A549 (cell line): ENCODE measurements around the gene ABCC3. TPM values are rescaled to one million over a fixed set of nuclear protein-coding genes. Genes with fewer than 3 reads are reported as not detected.

Experiments used
- CBX8 ChIP-seq: fragments of 200-600 bp; sonication (generic); IDR thresholded peaks from 2 replicates; pipeline ENCODE4 v1.6.1; 2016
- CTCF ChIP-seq: fragments of >200 bp; sonication (Bioruptor Twin); formaldehyde crosslinking; IDR thresholded peaks from 3 replicates; pipeline ENCODE4 v1.5.1; 2016
- EHF ChIP-seq: fragments of 250-450 bp; sonication (Bioruptor Pico); IDR thresholded peaks from 2 replicates; pipeline ENCODE4 v1.5.0; 2020; ENCODE audit warnings: mild to moderate bottlenecking
- ELK1 ChIP-seq: fragments of 150-350 bp; IDR thresholded peaks from 2 replicates; pipeline ENCODE4 v1.6.1; 2014; ENCODE audit warnings: low read depth, mild to moderate bottlenecking, low read length
- EP300 ChIP-seq, 2 experiments: fragments of >200 bp; sonication (Bioruptor Twin); formaldehyde crosslinking; IDR thresholded peaks; 2 replicates in 1 of 2; 3 replicates in 1 of 2; pipeline ENCODE4 v1.6.1; 2016 to 2017
- FOSL2 ChIP-seq, 2 experiments: fragments of 450-650 bp in 1 of 2; fragments of >200 bp in 1 of 2; sonication (Bioruptor Twin) in 1 of 2; formaldehyde crosslinking; IDR thresholded peaks; 2 replicates each; pipeline versions ENCODE4 v1.5.0 to v1.6.1; 2016 to 2020; ENCODE audit warnings: mild to moderate bottlenecking in 1 of 2, moderate library complexity in 1 of 2
- FOXS1 ChIP-seq: fragments of 250-450 bp; sonication (Bioruptor Pico); IDR thresholded peaks from 2 replicates; pipeline ENCODE4 v1.5.0; 2020; ENCODE audit warnings: mild to moderate bottlenecking, moderate library complexity
- HDAC2 ChIP-seq: fragments of 200-600 bp; sonication (generic); IDR thresholded peaks from 2 replicates; pipeline ENCODE4 v1.6.1; 2016
- HES2 ChIP-seq: fragments of >200 bp; sonication (Bioruptor Twin); formaldehyde crosslinking; IDR thresholded peaks from 2 replicates; pipeline ENCODE4 v1.6.1; 2016
- HEYL ChIP-seq: fragments of 250-450 bp; sonication (Bioruptor Pico); IDR thresholded peaks from 2 replicates; pipeline ENCODE4 v1.8.0; 2021; ENCODE audit warnings: mild to moderate bottlenecking, moderate library complexity
- HOXB5 ChIP-seq: fragments of 250-450 bp; sonication (Bioruptor Pico); IDR thresholded peaks from 2 replicates; pipeline ENCODE4 v1.5.0; 2020; ENCODE audit warnings: mild to moderate bottlenecking, moderate library complexity
- JUNB ChIP-seq: fragments of >200 bp; sonication (Bioruptor Twin); formaldehyde crosslinking; IDR thresholded peaks from 2 replicates; pipeline ENCODE4 v1.6.1; 2016
- KDM1A ChIP-seq: fragments of 200-600 bp; sonication (generic); IDR thresholded peaks from 2 replicates; pipeline ENCODE4 v1.6.1; 2016; ENCODE audit warnings: low read depth, mild to moderate bottlenecking
- MAZ ChIP-seq: fragments of 150-350 bp; IDR thresholded peaks from 2 replicates; pipeline ENCODE4 v1.6.1; 2014; ENCODE audit warnings: antibody characterized with exemption, low read depth, low read length, borderline replicate concordance
- PHF8 ChIP-seq: fragments of 200-600 bp; sonication (generic); IDR thresholded peaks from 2 replicates; pipeline ENCODE4 v1.6.1; 2016; ENCODE audit warnings: low read depth, mild to moderate bottlenecking, antibody characterized with exemption, moderate library complexity, borderline replicate concordance
- POLR2A ChIP-seq: IDR thresholded peaks from 2 replicates; pipeline ENCODE4 v1.6.1; 2012; ENCODE audit warnings: mild to moderate bottlenecking, low read length
- RARB ChIP-seq: fragments of 250-450 bp; sonication (Bioruptor Pico); IDR thresholded peaks from 2 replicates; pipeline ENCODE4 v1.8.0; 2021; ENCODE audit warnings: mild to moderate bottlenecking, moderate library complexity
- RCOR1 ChIP-seq: fragments of 150-350 bp; IDR thresholded peaks from 2 replicates; pipeline ENCODE4 v1.6.1; 2014; ENCODE audit warnings: antibody characterized with exemption, low read length, low read depth
- ZC3H11A ChIP-seq: fragments of 450-650 bp; IDR thresholded peaks from 2 replicates; pipeline ENCODE4 v1.6.1; 2014; ENCODE audit warnings: antibody characterized with exemption, mild to moderate bottlenecking
- ZFP36 ChIP-seq: fragments of 450-650 bp; IDR thresholded peaks from 2 replicates; pipeline ENCODE4 v1.6.1; 2014; ENCODE audit warnings: borderline replicate concordance; ENCODE audit not compliant: partially characterized antibody
- ZNF302 ChIP-seq: fragments of 250-450 bp; sonication (Bioruptor Pico); IDR thresholded peaks from 2 replicates; pipeline ENCODE4 v1.9.0; 2021; ENCODE audit warnings: inconsistent platforms, mild to moderate bottlenecking, moderate library complexity
- polyA plus RNA-seq, 4 experiments: library from polyadenylated mRNA; depleted of rRNA in 3 of 4; stranded (reverse); fragments of >200 nt; fragmentation: RNase III in 1 of 4; extraction: RNeasy Plus Mini Kit Qiagen cat#74134 plus additional on column Dnase treatment in 1 of 4; gene quantifications; 2 replicates in 3 of 4; 3 replicates in 1 of 4; pipeline ENCODE4 v1.2.3, GENCODE V29; 2011 to 2017
- TF ChIP-seq, protein P1 (sequence below): IDR thresholded peaks from 2 replicates; pipeline ENCODE4 v1.6.1; 2012
- TF ChIP-seq, protein P2 (sequence below): fragments of 250-450 bp; sonication (Bioruptor Pico); IDR thresholded peaks from 2 replicates; pipeline ENCODE4 v1.5.0; 2021; ENCODE audit warnings: mild to moderate bottlenecking, moderate library complexity, borderline replicate concordance

Gene ABCC3
- polyA plus RNA-seq, 2 of the 4 experiments (the other 2 are of a cell fraction) = 248 to 342 TPM

DNA sequence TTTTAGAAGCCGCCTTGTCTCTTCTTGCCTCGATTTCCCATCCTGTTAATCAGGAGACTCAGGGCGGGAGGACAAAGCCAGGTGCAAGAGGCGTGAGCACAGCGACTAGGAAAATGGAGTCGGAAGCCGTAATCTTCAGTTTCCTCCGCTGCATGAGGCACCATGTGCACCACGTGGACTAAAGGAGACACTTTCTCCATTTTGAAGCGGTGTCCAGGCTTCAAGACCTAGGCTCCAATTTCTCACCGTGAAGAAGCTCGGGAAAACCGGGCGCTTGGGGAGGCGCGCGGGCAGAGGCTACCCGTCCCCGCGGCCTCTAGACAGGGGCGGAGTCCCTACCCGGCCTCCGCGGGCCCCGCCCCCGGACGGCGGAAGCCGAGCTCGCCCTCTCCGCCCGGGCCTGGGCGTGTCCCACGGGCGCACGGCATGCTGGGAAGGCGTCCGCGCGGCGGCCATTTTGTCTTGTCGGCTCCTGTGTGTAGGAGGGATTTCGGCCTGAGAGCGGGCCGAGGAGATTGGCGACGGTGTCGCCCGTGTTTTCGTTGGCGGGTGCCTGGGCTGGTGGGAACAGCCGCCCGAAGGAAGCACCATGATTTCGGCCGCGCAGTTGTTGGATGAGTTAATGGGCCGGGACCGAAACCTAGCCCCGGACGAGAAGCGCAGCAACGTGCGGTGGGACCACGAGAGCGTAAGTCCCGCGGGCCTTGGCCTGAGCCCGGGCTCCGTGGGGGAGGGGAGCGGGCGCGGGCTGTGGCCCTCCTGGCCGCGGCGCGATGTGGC, 84.7 kb downstream of the ABCC3 start, which contains the start of gene LUC7L3 (continued):
- TF ChIP-seq MAZ (peak; percentile 38; the same call in 1 of the 2 replicates), RCOR1 (0 out of 2 replicates have a peak, but pooled peaks have one; percentile 49), CBX8 (no peak), EHF (peak; percentile 92; the same call in 1 of the 2 replicates), FOSL2 (IDR thresholded peaks at IDR 0.05) (no peak), FOSL2 (CRISPR knock-in tag; IDR thresholded peaks at IDR 0.05) (peak; percentile 17), POLR2A (peak; percentile 80), KDM1A (no peak; the same call in 1 of the 2 replicates), ZFP36 (no peak), HES2 (no peak), ZC3H11A (no peak), HEYL (no peak; the same call in 1 of the 2 replicates), ELK1 (no peak), CTCF (no peak), ZNF302 (peak; percentile 65; the same call in 1 of the 2 replicates), HOXB5 (CRISPR knock-in tag) (peak; percentile 93), FOXS1 (CRISPR knock-in tag) (peak; percentile 84; the same call in 1 of the 2 replicates), JUNB (no peak), PHF8 (peak; percentile 96), EP300 (IDR thresholded peaks at IDR 0.05) (no peak), RARB (CRISPR knock-in tag) (no peak), HDAC2 (no peak; the same call in 1 of the 2 replicates)
- TF ChIP-seq, protein P1, sequence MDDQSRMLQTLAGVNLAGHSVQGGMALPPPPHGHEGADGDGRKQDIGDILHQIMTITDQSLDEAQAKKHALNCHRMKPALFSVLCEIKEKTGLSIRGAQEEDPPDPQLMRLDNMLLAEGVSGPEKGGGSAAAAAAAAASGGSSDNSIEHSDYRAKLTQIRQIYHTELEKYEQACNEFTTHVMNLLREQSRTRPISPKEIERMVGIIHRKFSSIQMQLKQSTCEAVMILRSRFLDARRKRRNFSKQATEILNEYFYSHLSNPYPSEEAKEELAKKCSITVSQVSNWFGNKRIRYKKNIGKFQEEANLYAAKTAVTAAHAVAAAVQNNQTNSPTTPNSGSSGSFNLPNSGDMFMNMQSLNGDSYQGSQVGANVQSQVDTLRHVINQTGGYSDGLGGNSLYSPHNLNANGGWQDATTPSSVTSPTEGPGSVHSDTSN = no peak
- TF ChIP-seq, protein P2, sequence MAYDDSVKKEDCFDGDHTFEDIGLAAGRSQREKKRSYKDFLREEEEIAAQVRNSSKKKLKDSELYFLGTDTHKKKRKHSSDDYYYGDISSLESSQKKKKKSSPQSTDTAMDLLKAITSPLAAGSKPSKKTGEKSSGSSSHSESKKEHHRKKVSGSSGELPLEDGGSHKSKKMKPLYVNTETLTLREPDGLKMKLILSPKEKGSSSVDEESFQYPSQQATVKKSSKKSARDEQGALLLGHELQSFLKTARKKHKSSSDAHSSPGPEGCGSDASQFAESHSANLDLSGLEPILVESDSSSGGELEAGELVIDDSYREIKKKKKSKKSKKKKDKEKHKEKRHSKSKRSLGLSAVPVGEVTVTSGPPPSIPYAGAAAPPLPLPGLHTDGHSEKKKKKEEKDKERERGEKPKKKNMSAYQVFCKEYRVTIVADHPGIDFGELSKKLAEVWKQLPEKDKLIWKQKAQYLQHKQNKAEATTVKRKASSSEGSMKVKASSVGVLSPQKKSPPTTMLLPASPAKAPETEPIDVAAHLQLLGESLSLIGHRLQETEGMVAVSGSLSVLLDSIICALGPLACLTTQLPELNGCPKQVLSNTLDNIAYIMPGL (CRISPR knock-in tag) = peak; percentile 66; the same call in 1 of the 2 replicates
